Neural cell (in vitro differentiated cells): ENCODE data around the gene ATXN10. TPM values are rescaled to one million over a fixed set of nuclear protein-coding genes. Genes with fewer than 3 reads are reported as not detected.
A peak's percentile ranks its signal among the peaks of the same experiment; 100 is the strongest.
"Not testable (repeated sequence)": the region's sequence is repeated elsewhere in the genome, so short reads cannot be mapped to it uniquely, and the experiment has no call there.

ENCODE experiments used
- H2AFZ ChIP-seq: fragments of 200-600, 300-800 bp; sonication (generic), shearing (Covaris generic); 2 replicates; pipeline ENCODE4 v1.6.0; 2014; ENCODE audit warnings: low read depth, mild to moderate bottlenecking, antibody characterized with exemption, low read length, moderate library complexity
- H3F3A ChIP-seq: fragments of 200-600 bp; shearing (Covaris generic); 2 replicates; pipeline ENCODE4 v1.6.1; 2016; ENCODE audit warnings: mild to moderate bottlenecking, moderate library complexity, mixed read lengths, antibody characterized with exemption, low read length; ENCODE audit not compliant: insufficient read depth, poor library complexity, severe bottlenecking
- H3K27ac ChIP-seq: fragments of 200-600, 300-800 bp; sonication (generic), shearing (Covaris generic); 2 replicates; pipeline ENCODE4 v1.5.1; 2014; ENCODE audit warnings: mild to moderate bottlenecking, low read length, moderate library complexity
- H3K27me3 ChIP-seq: fragments of 300-800, 200-600 bp; sonication (generic), shearing (Covaris generic); 2 replicates; pipeline ENCODE4 v1.6.0; 2014; ENCODE audit warnings: mild to moderate bottlenecking, low read depth, low read length, moderate library complexity; ENCODE audit not compliant: insufficient read depth
- H3K36me3 ChIP-seq: fragments of 300-800, 200-600 bp; sonication (generic), shearing (Covaris generic); 2 replicates; pipeline ENCODE4 v1.5.1; 2014; ENCODE audit warnings: mild to moderate bottlenecking, antibody characterized with exemption, low read length, moderate library complexity; ENCODE audit not compliant: insufficient read depth
- H3K4me2 ChIP-seq: fragments of 300-800, 200-600 bp; sonication (generic), shearing (Covaris generic); 2 replicates; pipeline ENCODE4 v1.6.0; 2014; ENCODE audit warnings: mild to moderate bottlenecking, low read length
- H3K4me3 ChIP-seq: fragments of 300-800, 200-600 bp; sonication (generic), shearing (Covaris generic); 2 replicates; pipeline ENCODE4 v1.5.1; 2014; ENCODE audit warnings: mild to moderate bottlenecking, low read length, moderate library complexity
- H3K79me2 ChIP-seq: fragments of 200-600 bp; shearing (Covaris generic); replicated peaks from 2 replicates; pipeline ENCODE4 v1.6.0; 2014; ENCODE audit warnings: mild to moderate bottlenecking, low read length, moderate library complexity; ENCODE audit not compliant: insufficient read depth
- H3K9ac ChIP-seq: fragments of 300-800, 200-600 bp; sonication (generic), shearing (Covaris generic); 2 replicates; pipeline ENCODE4 v1.6.1; 2016; ENCODE audit warnings: mild to moderate bottlenecking, low read length, mixed read lengths
- H3K9me2 ChIP-seq: fragments of 200-600 bp; shearing (Covaris generic); 2 replicates; pipeline ENCODE4 v1.6.1; 2016; ENCODE audit warnings: mild to moderate bottlenecking, low read length, mixed read lengths; ENCODE audit not compliant: insufficient read depth
- H3K9me3 ChIP-seq: fragments of 200-600, 300-800 bp; sonication (generic), shearing (Covaris generic); 2 replicates; pipeline ENCODE4 v1.6.1; 2016; ENCODE audit warnings: mild to moderate bottlenecking, mixed run types, low read length, moderate library complexity, mixed read lengths
- H4K20me1 ChIP-seq: fragments of 200-600 bp; shearing (Covaris generic); 2 replicates; pipeline ENCODE4 v1.6.1; 2016; ENCODE audit warnings: mild to moderate bottlenecking, mixed run types; ENCODE audit not compliant: insufficient read depth
- CTCF ChIP-seq: fragments of 450-650 bp; IDR thresholded peaks from 2 replicates; pipeline ENCODE4 v1.5.1; 2014; ENCODE audit warnings: antibody characterized with exemption, mild to moderate bottlenecking, moderate library complexity; ENCODE audit not compliant: poor library complexity, severe bottlenecking
- EP300 ChIP-seq: fragments of 450-650 bp; conservative IDR thresholded peaks from 2 replicates; pipeline ENCODE4 v1.6.1; 2014; ENCODE audit warnings: antibody characterized with exemption, mild to moderate bottlenecking, moderate library complexity; ENCODE audit not compliant: poor library complexity, severe bottlenecking
- EZH2 ChIP-seq: fragments of 200-600, 300-800 bp; shearing (Covaris generic), sonication (generic); IDR thresholded peaks from 2 replicates; pipeline ENCODE4 v1.6.1; 2014; ENCODE audit warnings: antibody characterized with exemption, low read length, borderline replicate concordance, mild to moderate bottlenecking; ENCODE audit not compliant: insufficient read depth, poor library complexity, severe bottlenecking
- MXI1 ChIP-seq: fragments of 450-650 bp; conservative IDR thresholded peaks from 2 replicates; pipeline ENCODE4 v1.6.1; 2014; ENCODE audit warnings: antibody characterized with exemption, mild to moderate bottlenecking; ENCODE audit not compliant: poor library complexity, severe bottlenecking
- POLR2AphosphoS5 ChIP-seq: IDR thresholded peaks from 2 replicates; pipeline ENCODE4 v1.6.1; 2012
- RAD21 ChIP-seq: fragments of 450-650 bp; conservative IDR thresholded peaks from 2 replicates; pipeline ENCODE4 v1.6.1; 2014; ENCODE audit warnings: antibody characterized with exemption, mild to moderate bottlenecking, moderate library complexity
- SMC3 ChIP-seq: fragments of 450-650 bp; conservative IDR thresholded peaks from 2 replicates; pipeline ENCODE4 v1.6.1; 2014; ENCODE audit warnings: antibody characterized with exemption, mild to moderate bottlenecking, moderate library complexity; ENCODE audit not compliant: poor library complexity
- TAF1 ChIP-seq: IDR thresholded peaks from 2 replicates; pipeline ENCODE4 v1.6.1; 2012; ENCODE audit warnings: low read depth
- polyA plus RNA-seq: library from polyadenylated mRNA; depleted of rRNA; stranded (reverse); fragments of >200 nt; gene quantifications from 2 replicates; pipeline ENCODE4 v1.2.3, GENCODE V29; 2014
- TF ChIP-seq, protein P1 (sequence below): IDR thresholded peaks from 2 replicates; pipeline ENCODE4 v1.6.1; 2012; ENCODE audit warnings: borderline replicate concordance

Gene ATXN10
- polyA plus RNA-seq, 1 donor from 2014 or later, result 321 TPM

GRCh38 chr22:45793892-45794291 lies 122.3 kb downstream of the ATXN10 start:
- no peaks in the 10 kb centered on the region for H3K9me2 ChIP-seq
- no peak for TF ChIP-seq EZH2
- TF ChIP-seq EP300, result no peak
- TF ChIP-seq MXI1, result no peak
- TF ChIP-seq, protein P1, sequence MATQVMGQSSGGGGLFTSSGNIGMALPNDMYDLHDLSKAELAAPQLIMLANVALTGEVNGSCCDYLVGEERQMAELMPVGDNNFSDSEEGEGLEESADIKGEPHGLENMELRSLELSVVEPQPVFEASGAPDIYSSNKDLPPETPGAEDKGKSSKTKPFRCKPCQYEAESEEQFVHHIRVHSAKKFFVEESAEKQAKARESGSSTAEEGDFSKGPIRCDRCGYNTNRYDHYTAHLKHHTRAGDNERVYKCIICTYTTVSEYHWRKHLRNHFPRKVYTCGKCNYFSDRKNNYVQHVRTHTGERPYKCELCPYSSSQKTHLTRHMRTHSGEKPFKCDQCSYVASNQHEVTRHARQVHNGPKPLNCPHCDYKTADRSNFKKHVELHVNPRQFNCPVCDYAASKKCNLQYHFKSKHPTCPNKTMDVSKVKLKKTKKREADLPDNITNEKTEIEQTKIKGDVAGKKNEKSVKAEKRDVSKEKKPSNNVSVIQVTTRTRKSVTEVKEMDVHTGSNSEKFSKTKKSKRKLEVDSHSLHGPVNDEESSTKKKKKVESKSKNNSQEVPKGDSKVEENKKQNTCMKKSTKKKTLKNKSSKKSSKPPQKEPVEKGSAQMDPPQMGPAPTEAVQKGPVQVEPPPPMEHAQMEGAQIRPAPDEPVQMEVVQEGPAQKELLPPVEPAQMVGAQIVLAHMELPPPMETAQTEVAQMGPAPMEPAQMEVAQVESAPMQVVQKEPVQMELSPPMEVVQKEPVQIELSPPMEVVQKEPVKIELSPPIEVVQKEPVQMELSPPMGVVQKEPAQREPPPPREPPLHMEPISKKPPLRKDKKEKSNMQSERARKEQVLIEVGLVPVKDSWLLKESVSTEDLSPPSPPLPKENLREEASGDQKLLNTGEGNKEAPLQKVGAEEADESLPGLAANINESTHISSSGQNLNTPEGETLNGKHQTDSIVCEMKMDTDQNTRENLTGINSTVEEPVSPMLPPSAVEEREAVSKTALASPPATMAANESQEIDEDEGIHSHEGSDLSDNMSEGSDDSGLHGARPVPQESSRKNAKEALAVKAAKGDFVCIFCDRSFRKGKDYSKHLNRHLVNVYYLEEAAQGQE, result no peak
- TF ChIP-seq RAD21, result no peak
- no peak for TF ChIP-seq SMC3
- TF ChIP-seq TAF1, result no peak
- no peak for TF ChIP-seq CTCF
- no peak for TF ChIP-seq POLR2AphosphoS5
- no peaks in the 10 kb centered on the region for H3K36me3 ChIP-seq
- peak overlapping the region; percentile 55 for H3K9ac ChIP-seq
- H3K4me3 ChIP-seq, result peak overlapping the region; percentile 59
- H3K79me2 ChIP-seq, result no peaks in the 10 kb centered on the region
- no peaks in the 10 kb centered on the region for H3F3A ChIP-seq
- H4K20me1 ChIP-seq, result no peaks in the 10 kb centered on the region
- no peak overlapping the region for H2AFZ ChIP-seq
- H3K27ac ChIP-seq, result peak overlapping the region; percentile 91
- no peaks in the 10 kb centered on the region for H3K9me3 ChIP-seq
- no peaks in the 10 kb centered on the region for H3K27me3 ChIP-seq
- peak overlapping the region; percentile 56 for H3K4me2 ChIP-seq

DNA sequence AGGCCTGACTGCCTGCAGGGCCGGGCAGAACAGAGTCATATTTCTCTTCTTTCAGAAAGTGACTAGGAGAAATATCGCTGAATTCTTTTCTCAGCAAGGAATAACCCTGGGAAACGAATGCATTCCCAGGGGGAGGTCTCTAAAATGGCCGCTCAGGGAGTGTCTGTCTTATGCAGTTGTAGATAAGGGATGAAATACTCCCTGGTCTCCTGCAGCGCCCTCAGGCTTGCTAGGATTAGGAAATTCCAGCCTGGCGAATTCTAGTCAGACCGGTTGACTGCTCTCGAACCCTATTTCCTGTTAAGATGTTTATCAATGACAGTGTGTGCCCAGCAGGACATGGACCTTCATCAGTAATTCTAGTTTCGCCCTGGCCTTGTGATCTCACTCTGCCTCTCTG lies 124.4 kb downstream of the ATXN10 start:
- H3F3A ChIP-seq, H3K9me2 ChIP-seq, H2AFZ ChIP-seq, H3K4me3 ChIP-seq, H3K9me3 ChIP-seq, H4K20me1 ChIP-seq, H3K27ac ChIP-seq, H3K79me2 ChIP-seq, H3K27me3 ChIP-seq, H3K9ac ChIP-seq, H3K4me2 ChIP-seq, H3K36me3 ChIP-seq: not testable (repeated sequence)

- no peak overlapping the region for H2AFZ ChIP-seq
- TF ChIP-seq POLR2AphosphoS5, result no peak
- TF ChIP-seq TAF1, result no peak
- no peak for TF ChIP-seq CTCF
- TF ChIP-seq EP300, result no peak
- TF ChIP-seq RAD21, result no peak
- no peak for TF ChIP-seq EZH2
- TF ChIP-seq, protein P1, result no peak
- TF ChIP-seq SMC3, result no peak
- TF ChIP-seq MXI1, result no peak
- no peaks in the 10 kb centered on the region for H3K27me3 ChIP-seq
- no peaks in the 10 kb centered on the region for H3K9me3 ChIP-seq
- H3K4me3 ChIP-seq, result no peak overlapping the region
- H3K4me2 ChIP-seq, result no peak overlapping the region
- H3K36me3 ChIP-seq, result no peaks in the 10 kb centered on the region
- no peaks in the 10 kb centered on the region for H3K79me2 ChIP-seq
- H3K9me2 ChIP-seq, result no peaks in the 10 kb centered on the region
- H4K20me1 ChIP-seq, result no peaks in the 10 kb centered on the region
- no peak overlapping the region for H3K27ac ChIP-seq
- no peaks in the 10 kb centered on the region for H3F3A ChIP-seq
- H3K9ac ChIP-seq, result no peak overlapping the region
Measured at GRCh38 chr22:45799291-45799690, 127.7 kb downstream of the ATXN10 start.
